Stimulated activated naive CD8-positive, alpha-beta T cell treated with anti-CD3 and anti-CD28 coated beads, Interleukin-15, Interleukin-2, amounts not matched to agents 100 U/mL and 50 U/mL, for 24 hours (primary cell): ENCODE data around the gene POLE4.

ENCODE experiments used
- ATAC-seq: fragments of 150-1000 bp; cut with Tn5 transposase; one replicate; pipeline ENCODE4 v1.10.0; 2021
- DNase-seq: peaks from one replicate; pipeline ENCODE4 v3.0.0; 2021

Gene POLE4

DNA sequence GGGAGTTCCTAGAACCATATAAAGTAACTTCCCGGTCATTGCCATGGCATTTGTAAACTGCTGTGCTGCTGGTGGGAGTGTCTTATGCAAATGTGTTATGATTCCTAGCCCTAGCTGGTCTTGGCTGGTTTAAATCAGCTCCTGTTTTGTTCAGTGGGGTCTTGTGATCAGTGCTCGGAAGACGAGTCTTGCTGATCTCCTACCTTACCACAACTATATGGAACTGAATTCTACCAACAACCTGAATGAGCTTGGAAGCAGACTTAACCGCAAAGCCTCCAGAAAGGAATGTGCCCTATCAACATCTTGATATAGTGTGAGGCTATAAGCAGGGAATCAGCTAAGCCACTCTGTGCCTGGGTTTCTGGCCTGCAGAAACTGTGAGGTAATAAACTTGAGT, 33.5 kb downstream of the POLE4 start:
- ATAC-seq, result no peak
- DNase-seq, result no peak

- DNase-seq, result no peak
- no peak for ATAC-seq
Measured at GRCh38 chr2:74999468-74999867, 41.0 kb downstream of the POLE4 start.

- no peak for DNase-seq
- no peak for ATAC-seq
Measured at GRCh38 chr2:75002007-75002406, 43.6 kb downstream of the POLE4 start.

DNA sequence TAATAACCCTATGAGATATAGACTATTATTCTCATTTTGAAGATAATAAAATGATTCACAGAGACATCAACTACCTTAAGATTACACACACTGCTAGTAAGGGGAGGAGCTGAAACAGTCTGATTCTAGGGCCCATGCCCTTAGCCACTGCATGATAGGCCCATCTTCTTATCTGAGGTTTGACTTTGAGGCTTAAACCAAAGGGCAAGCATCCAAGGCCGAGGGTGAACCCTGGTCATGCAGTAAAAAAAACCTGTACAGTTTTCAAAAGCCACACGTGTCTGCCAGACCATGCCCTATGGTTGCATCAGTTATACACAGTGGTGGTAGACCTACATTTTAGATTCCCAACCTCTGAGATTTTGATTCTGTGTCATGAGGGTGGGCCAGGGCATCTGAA, 44.8 kb downstream of the POLE4 start:
- ATAC-seq (no peak), DNase-seq (no peak)

DNA sequence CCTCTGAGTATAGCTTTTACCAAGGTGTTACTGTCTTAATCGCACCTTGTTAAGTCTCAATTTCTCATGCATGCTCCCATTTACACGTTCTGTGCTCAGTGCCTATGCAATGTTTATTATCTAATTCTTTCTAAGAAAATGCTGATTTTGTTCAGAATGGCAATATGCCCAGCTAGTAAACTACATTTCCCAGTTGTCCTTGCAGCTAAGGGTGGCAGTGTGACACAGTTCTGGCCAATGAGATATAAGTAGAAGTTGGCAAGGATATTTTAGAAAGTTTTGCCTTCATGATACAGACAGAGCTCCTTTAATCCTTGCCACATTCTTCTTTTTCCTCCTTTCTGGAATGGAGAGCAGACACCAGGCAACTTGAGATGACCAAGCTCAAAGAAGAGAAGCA, 45.3 kb downstream of the POLE4 start:
- ATAC-seq (no peak), DNase-seq (no peak)

- ATAC-seq, result no peak
Measured at GRCh38 chr2:75006041-75006440, 47.6 kb downstream of the POLE4 start.

DNA sequence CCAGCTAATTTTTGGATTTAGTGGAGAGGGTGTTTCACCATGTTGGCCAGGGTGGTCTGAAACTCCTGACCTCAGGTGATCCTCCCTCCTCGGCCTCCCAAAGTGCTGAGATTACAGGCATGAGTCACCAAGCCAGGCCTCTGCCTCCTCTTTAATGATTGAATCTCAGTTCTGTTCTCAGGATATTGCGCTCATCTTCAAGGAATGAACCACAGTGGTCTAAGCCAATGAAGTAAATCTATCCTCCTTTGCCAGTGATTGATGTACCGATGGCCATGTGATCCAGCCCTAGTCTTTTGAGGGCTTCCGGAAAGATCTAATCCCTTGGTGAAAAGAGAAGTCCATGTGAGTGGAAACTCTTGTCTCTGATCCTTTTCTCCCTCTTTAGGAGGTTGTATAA, 48.6 kb downstream of the POLE4 start:
- no peak for ATAC-seq
- DNase-seq, result no peak

More at GRCh38 chr2:75006041-75006440, 47.6 kb downstream of the POLE4 start:
- no peak for DNase-seq

- no peak for DNase-seq
Measured at GRCh38 chr2:75007819-75008218, 49.4 kb downstream of the POLE4 start.

DNA sequence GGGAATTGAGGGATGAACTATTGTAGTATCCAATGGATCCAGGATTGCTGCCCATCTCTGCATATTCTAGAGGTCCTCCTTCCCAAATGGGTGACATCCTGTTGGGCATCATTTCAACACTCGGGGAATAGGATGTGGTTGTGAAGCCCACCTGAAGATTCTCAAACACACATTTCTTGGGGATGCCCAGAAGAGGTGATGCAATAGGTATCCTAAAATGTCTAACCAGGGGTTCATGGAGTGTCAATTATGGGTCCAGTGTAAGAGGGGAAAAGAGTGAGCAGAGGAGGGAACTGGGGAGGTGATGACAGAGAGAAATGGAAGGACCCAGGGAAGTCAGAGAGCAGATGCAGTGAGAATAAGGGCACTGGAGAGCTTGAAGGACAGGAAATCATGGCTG, 52.1 kb downstream of the POLE4 start:
- ATAC-seq (no peak), DNase-seq (no peak)

More at GRCh38 chr2:75007819-75008218, 49.4 kb downstream of the POLE4 start:
- no peak for ATAC-seq

GRCh38 chr2:75012080-75012479, 53.6 kb downstream of the POLE4 start:
- ATAC-seq (no peak), DNase-seq (no peak)

DNA sequence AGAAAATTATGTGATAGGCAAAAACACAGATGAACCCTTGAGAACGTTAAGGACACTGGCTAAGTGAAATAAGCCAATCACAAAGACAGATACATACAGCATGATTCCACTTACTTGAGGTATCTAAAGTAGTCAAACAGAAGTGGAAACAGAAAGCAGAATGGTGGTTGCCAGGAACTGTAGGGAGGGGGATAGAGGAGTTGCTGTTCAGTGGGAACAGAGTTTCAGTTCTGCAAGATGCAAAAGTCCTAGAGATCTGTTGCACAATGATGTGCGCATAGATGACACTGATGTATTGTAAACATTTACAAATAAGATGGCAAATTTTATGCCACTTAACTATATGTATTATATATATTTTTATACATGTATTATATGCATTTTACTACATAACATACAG, 59.7 kb downstream of the POLE4 start:
- ATAC-seq (no peak), DNase-seq (no peak)
